K562 (cell line): ENCODE data around the gene LCA5L. TPM values are rescaled to one million over a fixed set of nuclear protein-coding genes. Genes with fewer than 3 reads are reported as not detected.

Source experiments
- ATAC-seq: fragments of 200-7000 bp; cut with Tn5 transposase; 3 replicates; pipeline ENCODE4 v1.9.1; 2020; ENCODE audit warnings: moderate library complexity
- BruUV-seq: library from RNA; stranded (reverse); fragments of 400-500 nt; replicated peaks from 2 replicates; lab custom pipeline; 2021; lab: Mats Ljungman, UMichigan
- CTCF ChIA-PET: fragments of 300-600 bp; formaldehyde crosslinking; extraction: SDS; loops from one replicate; lab custom pipeline; 2021; ENCODE audit warnings: low intra/inter-chr PET ratio; lab: Yijun Ruan, JAX
- POLR2A ChIA-PET: fragments of 300-600, 350-650 bp; sonication (Branson Sonifier 250); formaldehyde crosslinking; extraction: SDS; loops from one replicate; lab custom pipeline; 2021; ENCODE audit warnings: antibody characterized with exemption, inconsistent platforms; lab: Yijun Ruan, JAX
- DNase-seq, 4 experiments: peaks; one replicate each; pipeline versions ENCODE4 v3.0.0 to v3.0.0-alpha.2; 2011 to 2018; ENCODE audit warnings: low spot score in 3 of 4, mixed read lengths in 3 of 4; ENCODE audit errors: extremely low read depth in 1 of 4
- FAIRE-seq: peaks from 2 replicates; lab custom pipeline; 2011; peaks lifted over from hg19 to GRCh38; lab: Jason Lieb, UNC
- H2AFZ ChIP-seq: 2 replicates; pipeline ENCODE4 v1.6.0; 2011; ENCODE audit warnings: low read depth, low read length, control low read depth, inconsistent platforms
- H3K27ac ChIP-seq: fragments of 200-600 bp; 3 replicates; pipeline ENCODE4 v1.8.0; 2011; ENCODE audit warnings: low read depth, mild to moderate bottlenecking, control low read depth, inconsistent platforms, low read length, moderate library complexity, mixed read lengths; ENCODE audit errors: extremely low read depth
- H3K27me3 ChIP-seq, 2 experiments: fragments of 300-600 bp in 1 of 2; 2 replicates in 1 of 2; 3 replicates in 1 of 2; pipeline versions ENCODE4 v1.6.0 to v1.8.0; 2011; ENCODE audit warnings: inconsistent platforms in 2 of 2, low read length in 2 of 2, mild to moderate bottlenecking in 1 of 2, mixed read lengths in 1 of 2, moderate library complexity in 1 of 2; ENCODE audit not compliant: control insufficient read depth in 2 of 2, insufficient read depth in 2 of 2
- H3K36me3 ChIP-seq: fragments of 300-600 bp; 3 replicates; pipeline ENCODE4 v1.8.0; 2011; ENCODE audit warnings: mild to moderate bottlenecking, low read length, inconsistent platforms; ENCODE audit not compliant: control insufficient read depth, insufficient read depth
- H3K4me1 ChIP-seq, 2 experiments: fragments of 200-600 bp in 1 of 2; replicated peaks in 1 of 2; 2 replicates in 1 of 2; 3 replicates in 1 of 2; pipeline versions ENCODE4 v1.5.1 to v1.8.0; 2011; ENCODE audit warnings: inconsistent platforms in 2 of 2, low read length in 2 of 2, mild to moderate bottlenecking in 1 of 2, mixed read lengths in 1 of 2, moderate library complexity in 1 of 2; ENCODE audit not compliant: control insufficient read depth in 2 of 2, insufficient read depth in 2 of 2
- H3K4me2 ChIP-seq: 2 replicates; pipeline ENCODE4 v1.6.1; 2011; ENCODE audit warnings: low read length, control low read depth, inconsistent platforms, mixed read lengths; ENCODE audit not compliant: insufficient read depth
- H3K4me3 ChIP-seq: fragments of 200-600 bp; sonication (generic), shearing (Covaris generic); 2 replicates; pipeline ENCODE4 v1.5.1; 2016; ENCODE audit warnings: control low read depth, inconsistent platforms
- H3K79me2 ChIP-seq: fragments of 200-600 bp; 3 replicates; pipeline ENCODE4 v1.8.0; 2011; ENCODE audit warnings: low read length, inconsistent platforms; ENCODE audit not compliant: control insufficient read depth, insufficient read depth
- H3K9ac ChIP-seq, 2 experiments: 2 replicates each; pipeline versions ENCODE4 v1.6.0 to v1.6.1; 2011; ENCODE audit warnings: low read depth in 2 of 2, low read length in 2 of 2, control low read depth in 1 of 2, inconsistent platforms in 1 of 2, mild to moderate bottlenecking in 1 of 2, mixed read lengths in 1 of 2; ENCODE audit not compliant: insufficient read depth in 1 of 2
- H3K9me1 ChIP-seq: one replicate; pipeline ENCODE4 v1.6.0; 2011; ENCODE audit warnings: inconsistent platforms, mild to moderate bottlenecking, low read length, moderate library complexity; ENCODE audit not compliant: control insufficient read depth, insufficient read depth
- H3K9me3 ChIP-seq: replicated peaks from 2 replicates; pipeline ENCODE4 v1.5.1; 2011; ENCODE audit warnings: low read depth, low read length, inconsistent platforms; ENCODE audit not compliant: control insufficient read depth, insufficient read depth
- H4K20me1 ChIP-seq: replicated peaks from 2 replicates; pipeline ENCODE4 v1.6.1; 2011; ENCODE audit warnings: low read length, inconsistent platforms, mixed read lengths; ENCODE audit not compliant: control insufficient read depth, insufficient read depth
- BCLAF1 ChIP-seq, 2 experiments: fragments of 450-650 bp in 1 of 2; IDR thresholded peaks; 2 replicates each; pipeline ENCODE4 v1.6.1; 2011 to 2017; ENCODE audit warnings: low read depth in 2 of 2, antibody characterized with exemption in 1 of 2, borderline replicate concordance in 1 of 2, low read length in 1 of 2, mild to moderate bottlenecking in 1 of 2, mixed read lengths in 1 of 2; ENCODE audit not compliant: control insufficient read depth in 1 of 2
- HDAC3 ChIP-seq: fragments of 450-650 bp; IDR thresholded peaks from 2 replicates; pipeline ENCODE4 v1.6.1; 2018; ENCODE audit warnings: borderline replicate concordance, mild to moderate bottlenecking, moderate library complexity; ENCODE audit not compliant: partially characterized antibody
- HIVEP1 ChIP-seq: fragments of 250-450 bp; sonication (Bioruptor Pico); IDR thresholded peaks from 2 replicates; pipeline ENCODE4 v1.4.0; 2020; ENCODE audit warnings: mild to moderate bottlenecking
- NFE2 ChIP-seq: IDR thresholded peaks from 2 replicates; pipeline ENCODE4 v1.6.1; 2014; ENCODE audit warnings: antibody characterized with exemption, low read depth
- NRF1 ChIP-seq, 2 experiments: fragments of 450-650 bp; IDR thresholded peaks in 1 of 2; conservative IDR thresholded peaks in 1 of 2; 2 replicates each; pipeline ENCODE4 v1.6.1; 2014; ENCODE audit warnings: mild to moderate bottlenecking in 2 of 2
- REST ChIP-seq, 2 experiments: fragments of 450-650 bp; formaldehyde crosslinking in 1 of 2; IDR thresholded peaks; 2 replicates each; pipeline versions ENCODE4 v1.4.0 to v1.6.1; 2014 to 2020; ENCODE audit warnings: mild to moderate bottlenecking in 2 of 2, borderline replicate concordance in 1 of 2, low read depth in 1 of 2
- TAF9B ChIP-seq: fragments of 450-650 bp; IDR thresholded peaks from 2 replicates; pipeline ENCODE4 v1.6.1; 2018; ENCODE audit warnings: mild to moderate bottlenecking; ENCODE audit not compliant: partially characterized antibody
- ZBTB17 ChIP-seq: fragments of 450-650 bp; formaldehyde crosslinking; IDR thresholded peaks from 2 replicates; pipeline ENCODE4 v1.4.0; 2020; ENCODE audit warnings: mild to moderate bottlenecking
- ZNF444 ChIP-seq: fragments of 250-450 bp; sonication (Bioruptor Pico); IDR thresholded peaks from 2 replicates; pipeline ENCODE4 v1.4.0; 2020; ENCODE audit warnings: mild to moderate bottlenecking, moderate library complexity
- ZNF77 ChIP-seq: fragments of 250-450 bp; sonication (Bioruptor Pico); IDR thresholded peaks from 2 replicates; pipeline ENCODE4 v1.5.0; 2020
- WGBS: fragments of 100-300 bp; shearing (Covaris generic); methylation state at CpG from one replicate; pipeline ENCODE4 v1.1.6; 2016; ENCODE audit warnings: low coverage, mixed read lengths; ENCODE audit not compliant: insufficient coverage; ENCODE audit errors: missing lambda C conversion rate; 5-methylcytosine and 5-hydroxymethylcytosine counted together
- in situ Hi-C: fragments of 300-500 bp; cut with MboI; formaldehyde crosslinking; loops from 4 replicates; pipeline ENCODE4 v1.15.0; 2018; ENCODE audit warnings: inconsistent platforms, mixed read lengths
- intact Hi-C: fragments of 100-400 bp; cut with micrococcal nuclease; formaldehyde crosslinking; loops from 2 replicates; pipeline ENCODE4 v1.14.2; 2022
- polyA plus RNA-seq, 8 experiments: library from polyadenylated mRNA; depleted of rRNA in 4 of 8; stranded (reverse) in 5 of 8; unstranded in 3 of 8; fragments of >200 nt; fragmentation: Nextera tagmentation in 2 of 8; fragmentation: Illumina TruSeq in 1 of 8; extraction: Ambion mirVana in 2 of 8; extraction: Trizol in 1 of 8; gene quantifications; 2 replicates each; pipeline versions ENCODE4 v1.2.1 to v1.2.3, GENCODE V29; 2011 to 2014; ENCODE audit warnings: inconsistent platforms in 1 of 8, missing spikeins in 1 of 8
- total RNA-seq, 7 experiments: library from RNA; depleted of rRNA in 6 of 7; stranded (reverse); fragments of >200 nt in 6 of 7; fragmentation: Illumina TruSeq in 2 of 7; extraction: Trizol in 2 of 7; gene quantifications; 2 replicates each; pipeline versions ENCODE4 v1.2.1 to v1.2.3, GENCODE V29; 2011 to 2021; ENCODE audit warnings: low replicate concordance in 1 of 7

Gene LCA5L
- total and polyA plus RNA-seq, 9 of the 15 experiments (the other 6 are each of a cell fraction or from before 2014, with no cell fraction given) = 1.8 to 4.9 (median 3.8) TPM

GRCh38 chr21:39489380-39489924, 43.9 kb upstream of the LCA5L start:
- ChIA-PET POLR2A (interaction anchor here (0.6 to 1.5 kb wide), 5 partner anchors 10 to 178 kb away, joined by 3 to 5 read pairs (median 3); no protein-coding TSS in a partner anchor), CTCF (no interaction called here)
- Histone ChIP-seq H3K27me3 (peaks cover 0 to 7% of the 10 kb centered on the region in 2 experiments; a peak in 1 of 5 replicates), H3K4me3 (no peak overlapping the region), H3K79me2 (no peaks in the 10 kb centered on the region), H3K4me2 (no peak overlapping the region), H2AFZ (no peak overlapping the region), H3K27ac (no peak overlapping the region), H3K9ac (no peak overlapping the region), H4K20me1 (no peaks in the 10 kb centered on the region), H3K36me3 (no peaks in the 10 kb centered on the region), H3K9me1 (no peaks in the 10 kb centered on the region), H3K9me3 (no peaks in the 10 kb centered on the region), H3K4me1 (no peaks in the 10 kb centered on the region)
- TF ChIP-seq TAF9B = no peak
- TF ChIP-seq NFE2 = no peak
- no peak for TF ChIP-seq NRF1 (conservative IDR thresholded peaks at IDR 0.05 in 1 of 2, IDR thresholded peaks at IDR 0.05 in 1 of 2)
- TF ChIP-seq ZBTB17 (CRISPR knock-in tag) = no peak
- no peak for TF ChIP-seq HIVEP1 (CRISPR knock-in tag)
- TF ChIP-seq REST (IDR thresholded peaks at IDR 0.05; ENCODE audit: borderline replicate concordance) = no peak
- TF ChIP-seq REST (CRISPR knock-in tag; IDR thresholded peaks at IDR 0.05; ENCODE audit: low read depth) = no peak
- no peak for TF ChIP-seq ZNF444 (CRISPR knock-in tag)
- no peak for TF ChIP-seq HDAC3
- no peak for TF ChIP-seq ZNF77 (CRISPR knock-in tag)
- no peak for TF ChIP-seq BCLAF1 (IDR thresholded peaks at IDR 0.05; ENCODE audit: borderline replicate concordance in 1 of 2, control insufficient read depth in 1 of 2, low read depth in 2 of 2, low read length in 1 of 2)
- no peak for DNase-seq
- intact Hi-C loops (no loop called here), in situ Hi-C loops (no loop called here)
- no peak for FAIRE-seq
- ATAC-seq = peak; percentile 57
- 0% methylated on average over 1 of the region's 1 CpG for WGBS
- no TSS peak for BruUV-seq
